ENCODE results near the gene TMCO4. TPM values are rescaled to one million over a fixed set of nuclear protein-coding genes. Genes with fewer than 3 reads are reported as not detected.

Gene TMCO4
- total and polyA plus RNA-seq, 2 of the 8 experiments (the other 6 are each of a cell fraction or from before 2014, with no cell fraction given) = 3.0 to 3.1 TPM

DNA sequence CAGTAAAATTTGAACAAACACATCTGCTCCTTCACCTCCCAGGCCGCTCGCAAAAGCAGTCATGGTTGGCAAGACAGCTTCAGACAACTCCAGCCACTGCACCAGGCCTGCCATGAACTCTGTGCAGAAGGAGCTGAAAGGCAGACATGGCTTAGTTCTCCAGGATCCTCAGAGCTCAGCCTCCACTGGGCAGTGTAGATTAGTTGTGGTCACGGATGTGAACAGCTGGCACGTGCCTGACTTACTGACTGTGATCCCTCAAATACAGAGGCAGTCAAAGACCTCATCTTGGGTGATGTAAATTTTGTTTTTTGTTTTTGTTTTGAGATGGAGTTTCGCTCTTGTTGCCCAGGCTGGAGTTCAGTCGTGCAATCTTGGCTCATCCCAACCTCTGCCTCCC is 28.4 kb downstream of the TMCO4 start (continued):
- TF ChIP-seq BRCA1 (IDR thresholded peaks at IDR 0.05; ENCODE audit: low read depth, low read length) (no peak), SIX5 (IDR thresholded peaks at IDR 0.05; ENCODE audit: low read depth, low read length) (no peak)

Data from H1 (cell line).